NT2/D1 (cell line): ENCODE results near the gene FRMD4B.

Experiments
- DNase-seq: peaks from one replicate; pipeline ENCODE4 v3.0.0-alpha.2; 2011; ENCODE audit warnings: low read depth, low spot score
- H3K27me3 ChIP-seq: 2 replicates; pipeline ENCODE4 v1.6.0; 2011; ENCODE audit warnings: mild to moderate bottlenecking; ENCODE audit not compliant: insufficient read length, insufficient read depth
- H3K36me3 ChIP-seq: 2 replicates; pipeline ENCODE4 v1.6.1; 2011; ENCODE audit warnings: mild to moderate bottlenecking, low read length, mixed read lengths; ENCODE audit not compliant: insufficient read depth, insufficient read length
- H3K4me1 ChIP-seq: 2 replicates; pipeline ENCODE4 v1.5.1; 2011; ENCODE audit not compliant: insufficient read depth, insufficient read length
- H3K4me3 ChIP-seq: 2 replicates; pipeline ENCODE4 v1.5.1; 2011; ENCODE audit warnings: low read depth; ENCODE audit not compliant: insufficient read length
- H3K9ac ChIP-seq: 2 replicates; pipeline ENCODE4 v1.6.0; 2011; ENCODE audit warnings: low read depth; ENCODE audit not compliant: insufficient read length
- H3K9me3 ChIP-seq: 2 replicates; pipeline ENCODE4 v1.5.1; 2011; ENCODE audit warnings: mild to moderate bottlenecking, low read length; ENCODE audit not compliant: insufficient read depth
- SUZ12 ChIP-seq: IDR thresholded peaks from 2 replicates; pipeline ENCODE4 v1.6.1; 2011; ENCODE audit not compliant: insufficient read length, insufficient read depth; ENCODE audit errors: extremely low read depth
- YY1 ChIP-seq: IDR thresholded peaks from 2 replicates; pipeline ENCODE4 v1.6.1; 2011; ENCODE audit not compliant: insufficient read length, insufficient read depth
- ZNF274 ChIP-seq: IDR thresholded peaks from 2 replicates; pipeline ENCODE4 v1.6.1; 2011; ENCODE audit warnings: mild to moderate bottlenecking, low read depth, low read length

FRMD4B gene

DNA sequence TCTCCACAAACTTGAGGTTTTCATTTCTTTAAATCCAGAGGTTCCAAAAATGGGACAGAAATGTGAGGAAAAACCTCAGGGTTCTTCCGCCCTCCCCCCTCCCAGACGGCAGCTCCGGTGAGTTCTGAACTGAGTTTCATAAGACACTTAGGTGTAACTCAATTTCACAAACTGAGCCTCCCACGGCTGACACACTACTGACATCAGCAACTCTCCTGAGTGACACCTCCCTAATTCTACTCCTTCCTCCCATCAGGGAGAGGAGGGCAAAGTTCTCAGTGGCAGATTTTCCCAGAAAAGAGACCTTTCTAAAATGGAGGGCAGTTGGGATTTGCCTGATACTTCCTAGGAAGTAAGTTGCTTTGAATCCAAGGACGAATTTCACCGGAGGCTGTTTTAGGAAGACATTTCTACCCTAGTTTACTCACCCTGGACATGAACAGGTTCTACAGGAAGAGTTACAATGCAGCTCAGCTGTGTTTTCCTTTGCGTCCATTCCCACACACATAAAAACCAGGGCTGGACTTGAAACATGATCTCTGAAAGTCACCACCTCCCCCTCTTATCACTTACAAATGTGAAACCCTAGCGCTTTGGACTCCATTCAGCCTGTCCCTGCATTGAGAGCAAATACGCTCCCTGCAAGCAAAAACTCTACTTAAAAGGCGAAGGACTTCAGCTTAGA is 185.4 kb downstream of the FRMD4B start:
- DNase-seq, result no peak
- H3K4me1 ChIP-seq, result peaks cover 2% of the 10 kb centered on the region
- H3K9me3 ChIP-seq, result no peaks in the 10 kb centered on the region
- TF ChIP-seq ZNF274, result no peak
- H3K4me3 ChIP-seq, result no peak overlapping the region
- no peak overlapping the region for H3K9ac ChIP-seq
- no peaks in the 10 kb centered on the region for H3K27me3 ChIP-seq
- H3K36me3 ChIP-seq, result peaks cover 24% of the 10 kb centered on the region

DNA sequence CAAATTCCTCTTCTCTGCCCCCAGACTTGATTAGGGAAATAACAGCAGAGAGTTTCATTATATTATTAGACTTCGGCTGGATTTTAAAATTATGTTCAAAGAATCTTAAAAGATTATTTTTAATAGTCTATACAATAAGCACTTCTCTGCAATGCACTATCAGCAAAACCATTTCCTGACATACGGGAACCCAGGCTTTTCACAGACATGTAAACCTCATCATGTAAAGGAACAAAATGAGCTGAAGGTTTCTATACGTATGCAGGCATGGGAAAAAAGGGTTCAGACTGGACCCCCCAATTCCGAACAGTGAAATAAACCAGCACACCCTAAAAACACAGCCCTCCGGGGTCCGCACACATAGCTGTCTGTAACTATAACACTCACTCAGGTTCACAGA is 185.9 kb downstream of the FRMD4B start:
- H3K9ac ChIP-seq, result no peak overlapping the region
- no peak for TF ChIP-seq SUZ12
- TF ChIP-seq YY1, result no peak
- TF ChIP-seq ZNF274, result no peak
- H3K4me3 ChIP-seq, result no peak overlapping the region
- no peaks in the 10 kb centered on the region for H3K9me3 ChIP-seq
- H3K4me1 ChIP-seq, result peaks cover 2% of the 10 kb centered on the region
- no peaks in the 10 kb centered on the region for H3K27me3 ChIP-seq
- H3K36me3 ChIP-seq, result peaks cover 30% of the 10 kb centered on the region
- DNase-seq, result no peak

DNA sequence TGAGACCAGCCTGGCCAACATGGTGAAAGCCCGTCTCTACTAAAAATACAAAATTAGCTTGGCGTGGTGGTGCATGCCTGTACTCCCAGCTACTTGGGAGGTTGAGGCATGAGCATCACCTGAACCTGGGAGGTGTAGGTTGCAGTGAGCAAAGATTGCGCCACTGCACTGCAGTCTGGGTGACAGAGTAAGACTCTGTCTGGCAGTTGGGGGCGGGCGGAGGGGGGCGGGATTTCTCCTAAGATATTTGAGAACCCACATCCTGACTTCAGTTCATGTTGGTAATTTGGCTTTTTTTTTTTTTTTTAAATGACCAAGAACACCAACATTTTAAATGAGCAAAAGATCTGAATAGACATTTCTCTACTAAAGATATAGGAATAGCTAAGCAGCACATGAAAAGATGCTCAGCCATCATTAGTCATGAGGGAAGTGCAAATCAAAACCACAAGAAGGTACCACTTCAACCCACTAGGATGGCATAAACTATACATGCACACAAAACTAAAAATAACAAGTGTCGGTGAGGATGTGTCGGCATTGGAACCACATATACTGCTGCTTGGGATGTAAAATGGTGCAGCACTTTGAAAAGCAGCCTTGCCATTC is 187.9 kb downstream of the FRMD4B start:
- peaks cover 2% of the 10 kb centered on the region for H3K4me1 ChIP-seq
- H3K9me3 ChIP-seq, result no peaks in the 10 kb centered on the region
- TF ChIP-seq SUZ12 (no peak), YY1 (no peak), ZNF274 (no peak)
- H3K27me3 ChIP-seq, result no peaks in the 10 kb centered on the region
- H3K36me3 ChIP-seq, result peaks cover 47% of the 10 kb centered on the region
- DNase-seq, result no peak
- no peak overlapping the region for H3K4me3 ChIP-seq
- no peak overlapping the region for H3K9ac ChIP-seq

DNA sequence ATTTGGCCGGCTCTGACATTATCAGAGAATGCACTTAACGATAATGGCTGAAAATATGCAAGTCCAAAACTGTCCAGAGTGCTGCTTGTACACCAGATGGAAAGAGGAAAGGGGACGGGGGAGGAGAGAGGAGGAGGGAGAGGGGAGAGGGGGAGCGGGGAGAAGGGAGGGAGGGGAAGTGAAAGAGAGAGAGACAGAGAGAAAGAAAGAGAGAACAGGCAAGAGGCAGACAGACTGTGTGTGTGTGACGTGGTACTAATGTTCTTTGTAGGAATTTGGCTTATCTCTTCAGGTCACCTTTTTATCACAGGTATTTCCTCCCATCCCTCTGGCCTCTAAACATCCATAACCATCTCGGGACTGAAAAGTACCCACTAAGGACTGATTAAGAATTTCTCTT is 188.4 kb downstream of the FRMD4B start:
- H3K4me3 ChIP-seq, result no peak overlapping the region
- peaks cover 52% of the 10 kb centered on the region for H3K36me3 ChIP-seq
- H3K27me3 ChIP-seq, result no peaks in the 10 kb centered on the region

DNA sequence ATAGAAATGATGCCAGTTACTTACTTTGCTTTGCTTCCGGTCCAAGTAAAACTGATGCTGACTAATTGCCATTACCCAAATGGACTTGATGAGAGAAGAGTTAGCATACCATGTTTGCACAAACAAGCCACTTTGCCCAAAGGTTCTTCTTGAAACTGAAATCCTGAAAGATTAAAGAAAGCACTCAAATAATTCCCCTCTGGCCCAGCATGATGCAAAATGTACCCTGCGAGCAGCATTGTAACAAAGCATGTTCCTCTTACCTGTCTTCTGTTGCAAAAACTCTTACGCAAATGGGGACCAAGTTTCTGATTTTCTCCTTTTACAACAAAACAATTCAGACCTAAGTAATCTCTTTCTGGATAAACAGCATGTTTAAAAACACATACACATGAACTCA is 189.0 kb downstream of the FRMD4B start:
- no peak overlapping the region for H3K9ac ChIP-seq
- no peaks in the 10 kb centered on the region for H3K9me3 ChIP-seq
- DNase-seq, result no peak
- TF ChIP-seq ZNF274 (no peak), SUZ12 (no peak), YY1 (no peak)
- peaks cover 55% of the 10 kb centered on the region for H3K36me3 ChIP-seq
- no peaks in the 10 kb centered on the region for H3K27me3 ChIP-seq
- peaks cover 2% of the 10 kb centered on the region for H3K4me1 ChIP-seq
- no peak overlapping the region for H3K4me3 ChIP-seq

More for the DNA sequence above, 188.4 kb downstream of the FRMD4B start:
- no peak for DNase-seq
- no peak overlapping the region for H3K9ac ChIP-seq
- H3K9me3 ChIP-seq, result no peaks in the 10 kb centered on the region
- no peak for TF ChIP-seq SUZ12
- TF ChIP-seq YY1, result no peak
- TF ChIP-seq ZNF274, result no peak
- peaks cover 2% of the 10 kb centered on the region for H3K4me1 ChIP-seq

GRCh38 chr3:69194431-69195165 is 191.3 kb downstream of the FRMD4B start:
- no peak for DNase-seq
- H3K36me3 ChIP-seq, result peaks cover 75% of the 10 kb centered on the region
- no peak overlapping the region for H3K9ac ChIP-seq
- H3K9me3 ChIP-seq, result no peaks in the 10 kb centered on the region
- TF ChIP-seq SUZ12 (no peak), YY1 (no peak), ZNF274 (no peak)
- no peaks in the 10 kb centered on the region for H3K4me1 ChIP-seq
- H3K27me3 ChIP-seq, result no peaks in the 10 kb centered on the region
- no peak overlapping the region for H3K4me3 ChIP-seq

- H3K4me3 ChIP-seq, result no peak overlapping the region
- no peak for DNase-seq
- no peaks in the 10 kb centered on the region for H3K27me3 ChIP-seq
- no peaks in the 10 kb centered on the region for H3K9me3 ChIP-seq
- H3K4me1 ChIP-seq, result no peaks in the 10 kb centered on the region
- peaks cover 79% of the 10 kb centered on the region for H3K36me3 ChIP-seq
- TF ChIP-seq YY1 (no peak), ZNF274 (no peak), SUZ12 (no peak)
- no peak overlapping the region for H3K9ac ChIP-seq
Observed at GRCh38 chr3:69193749-69194148, 192.1 kb downstream of the FRMD4B start.
